Endodermal cell (in vitro differentiated cells): ENCODE data around the gene C1orf35. TPM values are rescaled to one million over a fixed set of nuclear protein-coding genes. Genes with fewer than 3 reads are reported as not detected.

Experiments
- DNase-seq: peaks from one replicate; pipeline ENCODE4 v3.0.0-alpha.2; 2017
- H3K27ac ChIP-seq: 2 replicates; pipeline ENCODE4 v1.5.1; 2013; ENCODE audit warnings: mild to moderate bottlenecking, low read depth, low read length, moderate library complexity
- H3K27me3 ChIP-seq: 2 replicates; pipeline ENCODE4 v1.6.1; 2013; ENCODE audit warnings: mild to moderate bottlenecking, low read length, moderate library complexity; ENCODE audit not compliant: insufficient read depth, control insufficient read depth, poor library complexity, severe bottlenecking
- H3K36me3 ChIP-seq: 2 replicates; pipeline ENCODE4 v1.7.0; 2013; ENCODE audit warnings: mild to moderate bottlenecking, low read length, moderate library complexity; ENCODE audit not compliant: control insufficient read depth, insufficient read depth
- H3K4me1 ChIP-seq: one replicate; pipeline ENCODE4 v1.7.0; 2013; ENCODE audit warnings: low read length; ENCODE audit not compliant: control insufficient read depth, insufficient read depth
- H3K4me3 ChIP-seq: 2 replicates; pipeline ENCODE4 v1.5.1; 2013; ENCODE audit warnings: mild to moderate bottlenecking, low read length, moderate library complexity
- H3K9ac ChIP-seq: 2 replicates; pipeline ENCODE4 v1.6.1; 2013; ENCODE audit warnings: mild to moderate bottlenecking, low read length, moderate library complexity; ENCODE audit not compliant: poor library complexity, severe bottlenecking; ENCODE audit errors: extremely low read depth
- H3K9me3 ChIP-seq: 2 replicates; pipeline ENCODE4 v1.6.1; 2013; ENCODE audit warnings: mild to moderate bottlenecking, low read length, moderate library complexity; ENCODE audit not compliant: control insufficient read depth
- H3K27ac Mint-ChIP-seq: 2 replicates; pipeline ENCODE4 v1.8.0; 2020; ENCODE audit warnings: mixed read lengths
- H3K27me3 Mint-ChIP-seq: 2 replicates; pipeline ENCODE4 v1.8.0; 2021; ENCODE audit warnings: mild to moderate bottlenecking, mixed read lengths; ENCODE audit not compliant: insufficient read depth
- H3K36me3 Mint-ChIP-seq: 2 replicates; pipeline ENCODE4 v1.8.0; 2020; ENCODE audit warnings: low read depth, mixed read lengths
- H3K4me1 Mint-ChIP-seq: 2 replicates; pipeline ENCODE4 v1.8.0; 2020; ENCODE audit warnings: mixed read lengths
- H3K4me3 Mint-ChIP-seq: 2 replicates; pipeline ENCODE4 v1.8.0; 2020; ENCODE audit warnings: mild to moderate bottlenecking, moderate library complexity, mixed read lengths
- H3K9me3 Mint-ChIP-seq: 2 replicates; pipeline ENCODE4 v1.8.0; 2020; ENCODE audit warnings: mild to moderate bottlenecking, mixed read lengths
- WGBS, 2 experiments: methylation state at CpG; one replicate each; pipeline versions ENCODE4 v1.1.5 to v1.1.7; 2013; ENCODE audit warnings: missing lambda C conversion rate in 2 of 2, mixed read lengths in 1 of 2; ENCODE audit not compliant: insufficient coverage in 1 of 2, insufficient read length in 1 of 2; 5-methylcytosine and 5-hydroxymethylcytosine counted together
- total RNA-seq, 2 donors: library from RNA; stranded (reverse); fragmentation: NEBNext Ultra II Directional in 1 of 2; extraction: Animal tissue kit (Norgen Biotek cat#: 25700) in 1 of 2; gene quantifications; 2 replicates in 1 of 2; 3 replicates in 1 of 2; pipeline ENCODE4 v1.2.1, GENCODE V29; 2021
- TF ChIP-seq, protein P1 (sequence below): fragments of 200-600 bp; sonication (generic); conservative IDR thresholded peaks from 2 replicates; pipeline ENCODE4 v1.5.0; 2021; ENCODE audit warnings: antibody characterized with exemption, mild to moderate bottlenecking

The C1orf35 gene
- total RNA-seq, 2 donors from 2014 or later = 31.6 to 34.0 TPM

GRCh38 chr1:228081578-228082213 is 21.4 kb downstream of the C1orf35 start:
- Histone ChIP-seq H3K9me3 (no peaks in the 10 kb centered on the region), H3K9ac (peak overlapping the region; percentile 99), H3K4me1 (peaks cover 15% of the 10 kb centered on the region), H3K27ac (peak overlapping the region; percentile 36), H3K27me3 (no peaks in the 10 kb centered on the region), H3K36me3 (peaks cover 15% of the 10 kb centered on the region), H3K4me3 (peak overlapping the region; percentile 86)
- DNase-seq = peak; percentile 87
- H3K9me3 Mint-ChIP-seq = no peaks in the 10 kb centered on the region
- peak overlapping the region; percentile 99 for H3K4me3 Mint-ChIP-seq
- H3K27me3 Mint-ChIP-seq = peaks cover 24% of the 10 kb centered on the region
- peaks cover 33% of the 10 kb centered on the region for H3K4me1 Mint-ChIP-seq
- TF ChIP-seq, protein P1, sequence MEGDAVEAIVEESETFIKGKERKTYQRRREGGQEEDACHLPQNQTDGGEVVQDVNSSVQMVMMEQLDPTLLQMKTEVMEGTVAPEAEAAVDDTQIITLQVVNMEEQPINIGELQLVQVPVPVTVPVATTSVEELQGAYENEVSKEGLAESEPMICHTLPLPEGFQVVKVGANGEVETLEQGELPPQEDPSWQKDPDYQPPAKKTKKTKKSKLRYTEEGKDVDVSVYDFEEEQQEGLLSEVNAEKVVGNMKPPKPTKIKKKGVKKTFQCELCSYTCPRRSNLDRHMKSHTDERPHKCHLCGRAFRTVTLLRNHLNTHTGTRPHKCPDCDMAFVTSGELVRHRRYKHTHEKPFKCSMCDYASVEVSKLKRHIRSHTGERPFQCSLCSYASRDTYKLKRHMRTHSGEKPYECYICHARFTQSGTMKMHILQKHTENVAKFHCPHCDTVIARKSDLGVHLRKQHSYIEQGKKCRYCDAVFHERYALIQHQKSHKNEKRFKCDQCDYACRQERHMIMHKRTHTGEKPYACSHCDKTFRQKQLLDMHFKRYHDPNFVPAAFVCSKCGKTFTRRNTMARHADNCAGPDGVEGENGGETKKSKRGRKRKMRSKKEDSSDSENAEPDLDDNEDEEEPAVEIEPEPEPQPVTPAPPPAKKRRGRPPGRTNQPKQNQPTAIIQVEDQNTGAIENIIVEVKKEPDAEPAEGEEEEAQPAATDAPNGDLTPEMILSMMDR = no peak
- H3K36me3 Mint-ChIP-seq = peaks cover 13% of the 10 kb centered on the region
- 18 to 27% methylated on average over 8 to 31 of the region's 31 CpGs for WGBS, 2 experiments
- H3K27ac Mint-ChIP-seq = peak overlapping the region; percentile 84

GRCh38 chr1:228081144-228081543 is 22.0 kb downstream of the C1orf35 start:
- peaks cover 13% of the 10 kb centered on the region for H3K36me3 Mint-ChIP-seq
- no peaks in the 10 kb centered on the region for H3K9me3 ChIP-seq
- peak; percentile 64 for DNase-seq
- peaks cover 13% of the 10 kb centered on the region for H3K36me3 ChIP-seq
- H3K4me3 Mint-ChIP-seq = peak overlapping the region; percentile 99
- peaks cover 9% of the 10 kb centered on the region for H3K4me1 ChIP-seq
- peaks cover 29% of the 10 kb centered on the region for H3K27me3 Mint-ChIP-seq
- H3K9me3 Mint-ChIP-seq = no peaks in the 10 kb centered on the region
- H3K27ac Mint-ChIP-seq = peak overlapping the region; percentile 84
- H3K27me3 ChIP-seq = no peaks in the 10 kb centered on the region
- 80 to 92% methylated on average over 1 to 7 of the region's 7 CpGs for WGBS, 2 experiments
- H3K27ac ChIP-seq = no peak overlapping the region
- H3K4me1 Mint-ChIP-seq = peaks cover 29% of the 10 kb centered on the region
- H3K4me3 ChIP-seq = peak overlapping the region; percentile 86
- H3K9ac ChIP-seq = peak overlapping the region; percentile 99
- TF ChIP-seq, protein P1 = no peak

- Mint-ChIP-seq H3K9me3 (no peaks in the 10 kb centered on the region), H3K4me1 (peaks cover 17% of the 10 kb centered on the region), H3K4me3 (no peak overlapping the region), H3K27ac (no peak overlapping the region), H3K36me3 (peaks cover 10% of the 10 kb centered on the region), H3K27me3 (peaks cover 41% of the 10 kb centered on the region)
- no peaks in the 10 kb centered on the region for H3K27me3 ChIP-seq
- peaks cover 4% of the 10 kb centered on the region for H3K4me1 ChIP-seq
- no peak overlapping the region for H3K4me3 ChIP-seq
- WGBS, 2 experiments = 78 to 83% methylated on average over 3 to 7 of the region's 7 CpGs
- no peak overlapping the region for H3K27ac ChIP-seq
- H3K36me3 ChIP-seq = peaks cover 12% of the 10 kb centered on the region
- H3K9me3 ChIP-seq = no peaks in the 10 kb centered on the region
- DNase-seq = peak; percentile 34
- H3K9ac ChIP-seq = no peak overlapping the region
- TF ChIP-seq, protein P1 = no peak
These were observed 23.4 kb downstream of the C1orf35 start for GRCh38 chr1:228079601-228080263.
